Fibroblast of villous mesenchyme (primary cell): ENCODE results near the gene ADAMTSL2. TPM values are rescaled to one million over a fixed set of nuclear protein-coding genes. Genes with fewer than 3 reads are reported as not detected.

Experiments
- DNase-seq: peaks from one replicate; pipeline ENCODE4 v3.0.0-alpha.2; 2010; ENCODE audit warnings: low read depth
- H3K4me3 ChIP-seq: 2 replicates; pipeline ENCODE4 v1.5.1; 2011; ENCODE audit warnings: low read depth, mild to moderate bottlenecking, low read length
- total RNA-seq: library from RNA; depleted of rRNA; stranded (reverse); fragments of >200 nt; gene quantifications from 2 replicates; pipeline ENCODE4 v1.2.3, GENCODE V29; 2012
- TF ChIP-seq, protein P1 (sequence below): IDR thresholded peaks from 2 replicates; pipeline ENCODE4 v1.5.1; 2012; ENCODE audit warnings: low read depth, mild to moderate bottlenecking, low read length; ENCODE audit not compliant: insufficient read depth

The ADAMTSL2 gene
- total RNA-seq, 1 donor: under 0.01 TPM

DNA sequence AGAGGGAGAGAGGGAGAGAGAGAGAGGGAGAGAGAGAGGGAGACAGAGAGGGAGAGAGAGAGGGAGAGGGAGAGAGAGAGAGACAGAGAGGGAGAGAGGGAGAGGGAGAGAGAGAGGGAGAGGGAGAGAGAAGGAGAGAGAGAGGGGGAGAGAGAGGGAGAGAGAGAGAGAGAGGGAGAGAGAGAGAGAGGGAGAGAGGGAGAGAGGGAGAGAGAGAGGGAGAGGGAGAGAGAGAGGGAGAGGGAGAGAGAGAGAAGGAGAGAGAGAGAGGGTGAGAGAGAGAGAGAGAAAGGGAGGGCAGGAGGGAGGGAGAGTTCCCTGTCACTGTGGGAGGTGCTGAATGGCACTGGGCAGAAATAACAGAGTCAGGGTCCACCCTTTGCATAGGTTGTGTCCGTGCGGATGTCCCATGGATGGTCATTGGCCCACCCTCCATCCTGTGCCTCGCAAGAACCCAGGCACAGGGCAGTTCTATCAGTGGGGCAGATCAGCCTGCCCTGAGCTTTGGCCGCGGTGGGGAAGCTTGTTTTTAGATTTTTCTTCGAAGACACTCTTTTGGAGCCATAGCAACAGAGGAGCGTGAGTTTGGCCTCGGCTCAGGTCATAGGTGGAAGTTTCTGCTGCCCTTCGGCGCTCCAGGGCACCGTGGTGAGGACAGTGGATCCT is 30.1 kb downstream of the ADAMTSL2 start:
- TF ChIP-seq, protein P1, sequence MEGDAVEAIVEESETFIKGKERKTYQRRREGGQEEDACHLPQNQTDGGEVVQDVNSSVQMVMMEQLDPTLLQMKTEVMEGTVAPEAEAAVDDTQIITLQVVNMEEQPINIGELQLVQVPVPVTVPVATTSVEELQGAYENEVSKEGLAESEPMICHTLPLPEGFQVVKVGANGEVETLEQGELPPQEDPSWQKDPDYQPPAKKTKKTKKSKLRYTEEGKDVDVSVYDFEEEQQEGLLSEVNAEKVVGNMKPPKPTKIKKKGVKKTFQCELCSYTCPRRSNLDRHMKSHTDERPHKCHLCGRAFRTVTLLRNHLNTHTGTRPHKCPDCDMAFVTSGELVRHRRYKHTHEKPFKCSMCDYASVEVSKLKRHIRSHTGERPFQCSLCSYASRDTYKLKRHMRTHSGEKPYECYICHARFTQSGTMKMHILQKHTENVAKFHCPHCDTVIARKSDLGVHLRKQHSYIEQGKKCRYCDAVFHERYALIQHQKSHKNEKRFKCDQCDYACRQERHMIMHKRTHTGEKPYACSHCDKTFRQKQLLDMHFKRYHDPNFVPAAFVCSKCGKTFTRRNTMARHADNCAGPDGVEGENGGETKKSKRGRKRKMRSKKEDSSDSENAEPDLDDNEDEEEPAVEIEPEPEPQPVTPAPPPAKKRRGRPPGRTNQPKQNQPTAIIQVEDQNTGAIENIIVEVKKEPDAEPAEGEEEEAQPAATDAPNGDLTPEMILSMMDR: no peak
- no peak for DNase-seq
- H3K4me3 ChIP-seq: no peak overlapping the region

DNA sequence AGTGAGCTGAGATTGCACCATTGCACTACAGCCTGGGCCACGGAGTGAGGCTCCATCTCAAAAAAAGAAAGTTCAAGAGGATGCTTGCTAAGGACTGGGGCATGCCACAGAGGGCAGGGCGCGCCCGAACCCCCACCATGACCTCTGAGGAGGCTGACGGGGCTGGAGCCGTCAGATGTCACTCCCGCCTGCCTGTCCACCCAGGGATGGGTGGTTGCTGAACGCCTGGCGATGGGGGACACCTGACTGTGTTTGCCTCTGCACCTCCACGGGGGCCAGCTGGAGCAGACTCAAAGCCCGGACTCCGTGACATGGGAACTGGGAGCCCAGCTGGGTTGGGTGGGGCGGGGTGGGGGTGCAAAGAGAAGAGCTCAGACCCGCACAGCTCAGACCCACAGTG is 31.9 kb downstream of the ADAMTSL2 start:
- DNase-seq: no peak
- H3K4me3 ChIP-seq: no peak overlapping the region
- TF ChIP-seq, protein P1: no peak

DNA sequence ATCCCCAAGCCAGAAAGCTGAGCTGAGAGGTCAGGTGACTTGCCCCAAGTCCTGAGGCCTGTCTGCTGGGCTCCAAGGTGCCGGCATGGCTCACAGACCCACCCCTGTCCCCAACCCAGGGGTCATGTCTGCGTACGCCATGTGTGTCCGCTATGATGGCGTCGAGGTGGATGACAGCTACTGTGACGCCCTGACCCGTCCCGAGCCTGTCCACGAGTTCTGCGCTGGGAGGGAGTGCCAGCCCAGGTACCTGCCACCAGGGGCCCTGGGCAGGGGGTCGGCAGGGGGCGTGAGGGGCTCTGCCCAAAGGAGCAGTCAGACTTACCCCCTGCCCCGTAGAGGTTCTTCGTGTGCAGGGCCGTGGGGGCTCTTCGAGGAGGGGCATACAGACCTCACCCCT is 32.3 kb downstream of the ADAMTSL2 start:
- TF ChIP-seq, protein P1: no peak
- no peak overlapping the region for H3K4me3 ChIP-seq
- DNase-seq: no peak

DNA sequence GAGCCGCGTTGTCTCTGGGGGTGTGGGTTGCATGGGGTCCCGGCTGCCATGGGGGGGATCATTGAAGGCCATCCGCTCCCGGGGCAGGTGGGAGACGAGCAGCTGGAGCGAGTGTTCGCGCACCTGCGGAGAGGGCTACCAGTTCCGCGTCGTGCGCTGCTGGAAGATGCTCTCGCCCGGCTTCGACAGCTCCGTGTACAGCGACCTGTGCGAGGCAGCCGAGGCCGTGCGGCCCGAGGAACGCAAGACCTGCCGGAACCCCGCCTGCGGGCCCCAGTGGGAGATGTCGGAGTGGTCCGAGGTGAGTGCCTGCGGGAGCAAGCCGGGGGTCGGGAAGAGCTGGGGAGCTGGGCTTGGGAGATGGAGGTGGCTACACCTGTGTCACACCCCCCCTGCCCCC is 33.7 kb downstream of the ADAMTSL2 start:
- TF ChIP-seq, protein P1: no peak
- DNase-seq: no peak
- no peak overlapping the region for H3K4me3 ChIP-seq

DNA sequence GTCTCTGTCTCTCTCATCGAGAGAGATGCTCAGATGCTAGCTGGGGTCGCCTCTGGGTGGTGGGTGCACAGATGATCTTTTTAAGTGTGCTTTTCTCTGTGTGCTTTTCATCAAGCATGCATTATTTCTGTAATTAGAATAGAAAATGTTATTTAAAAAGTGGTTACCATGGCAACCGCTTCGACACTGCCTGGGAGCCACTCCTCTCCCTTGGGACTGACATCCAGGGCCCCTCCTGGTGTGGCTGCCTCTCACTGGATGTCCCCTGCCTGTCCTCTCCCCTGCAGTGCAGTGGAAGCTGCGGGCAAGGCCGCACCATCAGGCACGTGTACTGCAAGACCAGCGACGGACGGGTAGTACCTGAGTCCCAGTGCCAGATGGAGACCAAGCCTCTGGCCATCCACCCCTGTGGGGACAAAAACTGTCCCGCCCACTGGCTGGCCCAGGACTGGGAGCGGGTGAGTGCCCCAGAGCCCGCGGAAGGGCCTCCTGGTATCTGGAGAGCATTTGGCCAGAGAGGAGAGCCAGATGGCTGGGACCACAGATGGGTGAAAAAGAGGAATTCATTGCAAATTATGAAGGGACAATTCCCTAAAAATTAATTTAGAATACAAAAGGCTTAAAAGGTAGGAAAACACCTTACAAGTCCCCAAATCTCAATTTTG is 34.7 kb downstream of the ADAMTSL2 start:
- TF ChIP-seq, protein P1: no peak
- no peak for DNase-seq
- H3K4me3 ChIP-seq: no peak overlapping the region

DNA sequence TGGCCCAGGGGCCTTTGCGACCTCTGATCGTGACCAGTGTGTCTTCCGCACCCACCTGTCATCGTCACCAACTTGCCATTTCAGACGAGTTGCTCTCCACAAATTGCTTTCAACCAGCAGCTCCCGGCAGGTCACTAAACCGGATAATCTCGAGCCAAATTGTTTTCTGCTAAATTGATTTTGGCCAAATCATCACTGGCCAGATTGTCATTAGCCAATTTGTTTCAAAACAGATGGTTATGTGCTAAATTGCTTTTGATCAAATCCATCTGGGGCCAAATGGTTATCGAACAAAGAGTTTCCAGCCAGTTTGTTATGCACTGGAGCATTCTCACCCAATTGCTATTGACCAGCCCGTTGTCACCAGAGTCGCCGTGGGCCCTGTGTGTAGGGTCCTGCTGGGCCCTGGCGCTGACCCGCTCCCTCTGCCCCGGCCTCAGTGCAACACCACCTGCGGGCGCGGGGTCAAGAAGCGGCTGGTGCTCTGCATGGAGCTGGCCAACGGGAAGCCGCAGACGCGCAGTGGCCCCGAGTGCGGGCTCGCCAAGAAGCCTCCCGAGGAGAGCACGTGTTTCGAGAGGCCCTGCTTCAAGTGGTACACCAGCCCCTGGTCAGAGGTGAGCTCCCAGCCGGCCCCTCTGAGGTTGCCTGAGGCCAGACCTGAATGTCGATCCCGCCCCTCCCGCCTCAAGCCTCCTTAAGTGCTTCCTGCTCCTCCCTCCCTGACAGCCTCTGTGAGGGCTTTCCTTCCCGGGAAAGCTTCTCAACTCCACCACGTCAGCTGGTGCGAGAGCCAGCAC is 35.6 kb downstream of the ADAMTSL2 start:
- no peak for DNase-seq
- TF ChIP-seq, protein P1: no peak

More for the DNA sequence above, 35.6 kb downstream of the ADAMTSL2 start:
- no peak overlapping the region for H3K4me3 ChIP-seq
